Testis (tissue), 3 donors: ENCODE results near the gene PTX3. TPM values are rescaled to one million over a fixed set of nuclear protein-coding genes. Genes with fewer than 3 reads are reported as not detected.

Experiments
- DNase-seq: peaks from one replicate; pipeline ENCODE4 v3.0.0-alpha.2; 2019
- H3K27ac ChIP-seq, 2 donors: fragments of 200-600 bp; sonication (generic); one replicate each; pipeline ENCODE4 v1.5.1; 2019
- H3K27me3 ChIP-seq: fragments of 200-600 bp; sonication (generic); one replicate; pipeline ENCODE4 v1.5.1; 2019
- H3K36me3 ChIP-seq: fragments of 200-600 bp; sonication (generic); one replicate; pipeline ENCODE4 v1.5.1; 2017; ENCODE audit warnings: low read depth; ENCODE audit errors: missing control alignments
- H3K4me1 ChIP-seq: fragments of 200-600 bp; sonication (generic); one replicate; pipeline ENCODE4 v1.5.1; 2019
- H3K4me3 ChIP-seq, 2 donors: fragments of 200-600 bp; sonication (generic); one replicate each; pipeline ENCODE4 v1.5.1; 2017 to 2019
- H3K9me3 ChIP-seq: fragments of 200-600 bp; sonication (generic); one replicate; pipeline ENCODE4 v1.5.1; 2017
- POLR2A ChIP-seq: fragments of 450-650 bp; IDR thresholded peaks from one replicate; pipeline ENCODE4 v1.6.1; 2017; ENCODE audit warnings: antibody characterized with exemption, mild to moderate bottlenecking, moderate library complexity
- WGBS, 2 donors: methylation state at CpG; one replicate each; pipeline ENCODE4 v1.1.5; 2018; 5-methylcytosine and 5-hydroxymethylcytosine counted together
- intact Hi-C: fragments of 100-400 bp; cut with DNase I; formaldehyde crosslinking; loops from one replicate; pipeline ENCODE4 v1.15.1; 2023; ENCODE audit warnings: low total_unique reads
- polyA plus RNA-seq: library from polyadenylated mRNA; stranded (reverse); fragments of 350-450 nt; fragmentation: Illumina TruSeq; extraction: RNeasy Lipid Tissue Mini Kit (QIAGEN cat#74804); gene quantifications from one replicate; pipeline ENCODE4 v1.2.3, GENCODE V29; 2014; ENCODE audit warnings: low read depth, low replicate concordance; ENCODE audit not compliant: insufficient read depth
- total RNA-seq, 2 donors: library from RNA; depleted of rRNA; stranded (reverse); fragments of >200 nt; gene quantifications; one replicate each; pipeline ENCODE4 v1.2.3, GENCODE V29; 2016
- TF ChIP-seq, protein P1 (sequence below), 3 experiments: fragments of 450-650 bp in 2 of 3; fragments of 200-600 bp in 1 of 3; sonication (generic) in 1 of 3; IDR thresholded peaks; one replicate each; pipeline ENCODE4 v1.5.1; 2016 to 2019; ENCODE audit warnings: antibody characterized with exemption in 3 of 3, mild to moderate bottlenecking in 2 of 3, moderate library complexity in 1 of 3

Gene PTX3
- total and polyA plus RNA-seq, 3 donors from 2014 or later, result 0.19 to 0.95 (median 0.24) TPM

DNA sequence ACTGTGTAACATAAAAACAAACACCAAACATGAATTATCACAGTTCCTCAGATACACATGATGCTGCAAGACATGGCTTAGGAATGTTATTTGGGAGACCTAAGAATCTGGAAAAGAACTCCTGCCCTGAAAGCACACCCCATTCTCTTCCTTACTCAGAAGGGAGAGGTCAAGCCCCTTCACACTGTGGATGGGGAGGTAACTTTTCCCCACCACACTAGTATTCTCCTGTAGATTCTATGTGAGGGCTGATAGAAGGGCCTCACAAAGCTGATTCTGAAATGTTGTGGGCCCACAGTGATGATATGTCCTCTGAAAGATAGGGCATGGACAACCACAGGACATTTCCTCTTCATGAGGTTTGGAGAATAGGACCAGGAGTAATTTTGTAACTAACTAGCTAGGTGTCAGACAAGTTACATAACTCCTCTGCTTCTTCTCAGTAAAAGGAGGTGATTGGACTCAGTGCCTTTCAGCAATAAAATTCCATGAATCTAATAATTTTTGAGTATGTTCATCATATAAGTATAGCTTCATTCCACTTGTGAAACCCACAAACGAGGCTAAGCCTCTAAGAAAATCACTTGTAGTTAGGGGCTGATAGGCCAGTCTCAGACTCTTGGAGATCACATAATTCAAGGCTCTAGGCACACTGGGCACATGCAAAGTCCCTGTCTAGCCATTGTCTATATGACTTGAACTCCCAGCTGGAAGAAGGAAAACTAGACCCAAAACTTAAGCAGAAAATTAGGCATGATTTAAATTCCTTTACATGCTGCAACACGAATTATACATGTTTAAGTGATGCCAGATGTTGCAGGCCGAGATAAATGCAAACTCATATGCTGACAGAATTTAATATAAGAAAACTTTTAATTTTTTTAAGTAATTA lies 7.5 kb downstream of the PTX3 start:
- no peaks in the 10 kb centered on the region for H3K27me3 ChIP-seq
- H3K36me3 ChIP-seq, result no peaks in the 10 kb centered on the region
- no peak overlapping the region for H3K27ac ChIP-seq
- no peak overlapping the region for H3K4me3 ChIP-seq
- intact Hi-C loops, result no loop called here
- DNase-seq, result no peak
- no peaks in the 10 kb centered on the region for H3K9me3 ChIP-seq
- WGBS, 2 donors, result 85 to 88% methylated on average over 3 of the region's 3 CpGs
- no peaks in the 10 kb centered on the region for H3K4me1 ChIP-seq
- TF ChIP-seq POLR2A, result no peak
- TF ChIP-seq, protein P1, sequence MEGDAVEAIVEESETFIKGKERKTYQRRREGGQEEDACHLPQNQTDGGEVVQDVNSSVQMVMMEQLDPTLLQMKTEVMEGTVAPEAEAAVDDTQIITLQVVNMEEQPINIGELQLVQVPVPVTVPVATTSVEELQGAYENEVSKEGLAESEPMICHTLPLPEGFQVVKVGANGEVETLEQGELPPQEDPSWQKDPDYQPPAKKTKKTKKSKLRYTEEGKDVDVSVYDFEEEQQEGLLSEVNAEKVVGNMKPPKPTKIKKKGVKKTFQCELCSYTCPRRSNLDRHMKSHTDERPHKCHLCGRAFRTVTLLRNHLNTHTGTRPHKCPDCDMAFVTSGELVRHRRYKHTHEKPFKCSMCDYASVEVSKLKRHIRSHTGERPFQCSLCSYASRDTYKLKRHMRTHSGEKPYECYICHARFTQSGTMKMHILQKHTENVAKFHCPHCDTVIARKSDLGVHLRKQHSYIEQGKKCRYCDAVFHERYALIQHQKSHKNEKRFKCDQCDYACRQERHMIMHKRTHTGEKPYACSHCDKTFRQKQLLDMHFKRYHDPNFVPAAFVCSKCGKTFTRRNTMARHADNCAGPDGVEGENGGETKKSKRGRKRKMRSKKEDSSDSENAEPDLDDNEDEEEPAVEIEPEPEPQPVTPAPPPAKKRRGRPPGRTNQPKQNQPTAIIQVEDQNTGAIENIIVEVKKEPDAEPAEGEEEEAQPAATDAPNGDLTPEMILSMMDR (IDR thresholded peaks at IDR 0.05), result no peak

DNA sequence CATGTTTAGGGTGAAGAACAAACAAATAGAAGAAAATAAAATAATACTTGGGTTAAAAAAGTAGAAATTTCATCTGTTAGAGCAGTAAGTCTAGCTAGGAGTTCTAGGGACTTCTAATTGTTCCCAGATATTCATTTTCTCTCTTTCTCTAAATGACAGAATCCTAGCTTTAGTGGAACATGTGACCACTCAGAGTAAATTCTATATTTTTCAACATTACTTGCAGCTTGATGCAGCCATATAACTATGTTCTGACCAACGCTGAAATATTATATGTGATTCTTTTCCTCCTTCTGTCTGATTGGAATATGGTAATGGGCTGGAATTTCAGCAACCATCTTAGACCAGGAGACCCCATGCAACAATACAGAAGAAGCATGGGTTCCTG lies 8.1 kb downstream of the PTX3 start:
- H3K9me3 ChIP-seq, result no peaks in the 10 kb centered on the region
- H3K36me3 ChIP-seq, result no peaks in the 10 kb centered on the region
- no peak overlapping the region for H3K27ac ChIP-seq
- DNase-seq, result no peak
- intact Hi-C loops, result no loop called here
- no peaks in the 10 kb centered on the region for H3K27me3 ChIP-seq
- no peaks in the 10 kb centered on the region for H3K4me1 ChIP-seq
- TF ChIP-seq, protein P1 (IDR thresholded peaks at IDR 0.05), result no peak
- no peak for TF ChIP-seq POLR2A
- H3K4me3 ChIP-seq, result no peak overlapping the region
- 83 to 90% methylated on average over 1 of the region's 1 CpG for WGBS, 2 donors

DNA sequence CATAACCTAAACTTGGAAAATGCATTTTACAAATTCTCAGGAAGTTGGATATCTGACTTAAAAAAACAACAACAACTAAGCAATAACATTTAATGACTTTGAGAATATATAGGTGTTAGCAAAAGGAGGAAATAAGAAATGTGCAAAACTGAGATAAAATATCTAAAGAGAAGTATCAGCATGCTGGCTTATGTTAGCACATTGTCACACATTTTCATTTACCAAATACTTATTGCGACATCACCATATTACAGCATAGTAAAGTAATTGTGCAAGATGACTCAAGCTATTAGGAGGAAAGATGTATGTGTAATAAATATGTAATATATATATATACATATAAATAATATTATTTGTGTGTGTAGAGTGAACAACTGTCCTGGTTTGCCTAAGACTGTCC lies 9.2 kb downstream of the PTX3 start:
- no peaks in the 10 kb centered on the region for H3K9me3 ChIP-seq
- no peak overlapping the region for H3K4me3 ChIP-seq
- intact Hi-C loops, result no loop called here
- no peaks in the 10 kb centered on the region for H3K27me3 ChIP-seq
- no peak overlapping the region for H3K27ac ChIP-seq
- 95% methylated on average over 1 of the region's 1 CpG for WGBS, 2 donors
- H3K36me3 ChIP-seq, result no peaks in the 10 kb centered on the region
- H3K4me1 ChIP-seq, result no peaks in the 10 kb centered on the region
- DNase-seq, result no peak
- TF ChIP-seq, protein P1 (IDR thresholded peaks at IDR 0.05), result no peak
- no peak for TF ChIP-seq POLR2A

DNA sequence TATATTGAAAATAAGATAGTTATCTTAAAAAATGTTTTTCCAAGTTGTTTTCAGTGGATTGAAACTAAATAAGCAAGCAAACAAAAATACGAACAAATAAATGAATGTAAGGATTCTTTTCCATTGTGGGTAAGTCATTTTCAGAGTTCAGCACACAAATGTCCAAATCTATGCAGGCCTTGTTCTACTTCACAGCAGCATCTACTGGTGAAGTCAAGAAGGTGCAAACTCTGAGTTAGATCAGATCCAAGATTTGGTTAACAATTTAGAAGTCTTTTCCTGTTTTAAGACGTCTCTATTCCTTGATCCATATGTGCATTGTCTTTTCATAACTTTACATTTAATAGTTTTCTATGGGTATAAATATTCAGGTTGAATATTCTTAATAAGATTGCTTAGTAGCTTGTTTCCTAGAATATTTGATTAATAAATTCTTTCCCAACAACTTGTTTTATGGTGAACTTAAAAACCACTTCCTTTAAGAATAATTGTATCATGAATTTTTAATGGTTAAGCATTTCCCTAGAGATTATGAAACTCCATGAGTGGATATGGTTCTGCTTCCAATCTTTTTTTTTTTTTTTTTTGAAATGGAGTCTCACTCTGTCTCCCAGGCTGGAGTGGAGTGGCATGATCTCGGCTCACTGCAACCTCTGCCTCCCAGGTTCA lies 10.5 kb downstream of the PTX3 start:
- 70 to 77% methylated on average over 3 of the region's 3 CpGs for WGBS, 2 donors
- no peak for DNase-seq
- no peak overlapping the region for H3K4me3 ChIP-seq

More for the DNA sequence above, 10.5 kb downstream of the PTX3 start:
- Histone ChIP-seq H3K4me1 (no peaks in the 10 kb centered on the region), H3K27ac (no peak overlapping the region), H3K9me3 (no peaks in the 10 kb centered on the region), H3K27me3 (no peaks in the 10 kb centered on the region), H3K36me3 (no peaks in the 10 kb centered on the region)
- no peak for TF ChIP-seq POLR2A
- TF ChIP-seq, protein P1 (IDR thresholded peaks at IDR 0.05), result no peak
- intact Hi-C loops, result no loop called here
